ENCODE measurements around the gene PSMB10.

PSMB10 gene

DNA sequence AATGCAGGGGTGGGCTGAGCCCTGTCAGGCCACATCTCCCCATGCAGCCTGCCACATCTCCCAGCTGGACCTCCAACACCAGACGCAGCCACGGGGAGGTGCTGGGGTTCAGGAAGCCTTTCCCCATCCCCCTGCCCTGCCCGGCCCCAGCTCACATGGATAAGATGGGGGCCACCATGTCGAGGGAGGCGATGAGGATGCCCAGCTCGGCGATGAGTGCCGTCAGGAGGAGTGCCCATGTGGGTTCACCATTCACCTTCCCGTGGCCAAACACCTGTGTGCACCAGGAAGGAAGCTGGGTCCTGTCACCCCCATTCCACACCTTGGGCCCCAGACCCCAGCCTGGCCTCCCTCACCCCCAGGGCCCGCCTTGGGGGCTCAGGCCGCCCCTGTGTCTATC, 13.0 kb upstream of the PSMB10 start:
- H3K4me1 ChIP-seq (ENCODE audit: control insufficient read depth in 1 of 2, insufficient read depth in 2 of 2, low read length in 2 of 2), result peaks cover 0 to under 1% of the 10 kb centered on the region in 2 donors
- no peak overlapping the region for H3K4me3 ChIP-seq (ENCODE audit: low read depth in 1 of 2, low read length in 2 of 2)
- H3K9me3 ChIP-seq (ENCODE audit: control insufficient read depth in 1 of 2, low read length in 2 of 2), result no peaks in the 10 kb centered on the region
- no peak overlapping the region for H3K27ac ChIP-seq (ENCODE audit: low read depth, low read length)
- H3K36me3 ChIP-seq (ENCODE audit: control insufficient read depth in 1 of 2, insufficient read depth in 2 of 2, low read length in 2 of 2), result peaks cover 3 to 66% of the 10 kb centered on the region in 2 donors
- H3K9ac ChIP-seq (ENCODE audit: low read depth in 1 of 2, low read length in 2 of 2), result no peak overlapping the region
- no peaks in the 10 kb centered on the region for H3K27me3 ChIP-seq (ENCODE audit: control insufficient read depth in 1 of 2, insufficient read depth in 2 of 2, low read length in 2 of 2)

DNA sequence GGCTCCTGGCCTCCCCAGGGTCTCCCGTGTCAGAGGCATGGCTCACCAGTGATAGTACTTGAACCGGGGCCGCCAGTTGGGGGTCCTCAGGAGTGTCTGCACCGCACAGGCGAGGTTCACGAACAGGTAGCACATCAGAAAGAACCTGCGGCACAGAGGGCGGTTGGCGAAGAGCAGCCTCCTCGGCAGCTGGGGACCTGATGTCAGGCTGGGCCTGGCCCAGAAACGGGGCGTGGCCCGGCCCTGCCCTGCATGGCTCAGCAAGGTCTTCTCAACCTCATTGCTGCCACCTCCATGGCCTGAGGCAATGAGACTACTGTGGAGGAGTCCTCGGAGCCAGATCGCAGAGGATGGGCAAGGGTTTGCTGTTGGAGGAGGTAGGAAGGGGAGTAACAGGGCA, 11.4 kb upstream of the PSMB10 start:
- Histone ChIP-seq H3K36me3 (ENCODE audit: control insufficient read depth in 1 of 2, insufficient read depth in 2 of 2, low read length in 2 of 2) (peaks cover 3 to 58% of the 10 kb centered on the region in 2 donors), H3K27ac (ENCODE audit: low read depth, low read length) (no peak overlapping the region), H3K9me3 (ENCODE audit: control insufficient read depth in 1 of 2, low read length in 2 of 2) (no peaks in the 10 kb centered on the region), H3K9ac (ENCODE audit: low read depth in 1 of 2, low read length in 2 of 2) (no peak overlapping the region), H3K27me3 (ENCODE audit: control insufficient read depth in 1 of 2, insufficient read depth in 2 of 2, low read length in 2 of 2) (no peaks in the 10 kb centered on the region), H3K4me3 (ENCODE audit: low read depth in 1 of 2, low read length in 2 of 2) (no peak overlapping the region), H3K4me1 (ENCODE audit: control insufficient read depth in 1 of 2, insufficient read depth in 2 of 2, low read length in 2 of 2) (peaks cover 0 to 10% of the 10 kb centered on the region in 2 donors)

DNA sequence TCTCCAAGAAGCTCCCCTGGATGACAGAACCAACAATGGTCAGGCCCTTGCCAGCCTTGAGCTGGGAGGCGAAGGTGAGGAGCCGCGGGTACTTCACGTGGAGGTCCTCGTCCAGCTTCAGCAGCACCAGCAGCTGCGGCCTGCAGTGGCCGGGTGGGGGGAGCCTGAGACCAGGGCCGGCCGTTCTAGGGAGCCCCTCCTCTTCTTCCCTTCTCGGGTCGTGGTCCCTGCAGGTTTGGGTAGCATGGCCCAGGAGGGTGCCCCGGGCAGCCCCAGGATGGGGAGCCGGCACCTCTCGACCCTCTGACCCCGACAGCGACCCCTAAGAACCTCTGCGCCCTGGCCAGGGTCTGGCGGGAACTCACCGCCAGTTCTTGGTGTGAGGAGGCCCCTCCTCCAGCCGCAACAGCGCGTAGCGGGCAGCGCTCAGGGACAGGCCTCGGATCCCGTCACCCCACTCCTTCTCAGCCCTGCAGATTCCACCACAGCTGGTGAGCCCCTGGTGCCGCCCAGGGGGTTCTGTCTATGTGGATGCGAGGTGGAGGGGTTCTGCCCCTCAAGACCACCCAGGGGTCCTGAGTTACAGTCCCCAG, 10.4 kb upstream of the PSMB10 start:
- no peak overlapping the region for H3K27ac ChIP-seq (ENCODE audit: low read depth, low read length)
- H3K4me1 ChIP-seq (ENCODE audit: control insufficient read depth in 1 of 2, insufficient read depth in 2 of 2, low read length in 2 of 2), result peaks cover 0 to 10% of the 10 kb centered on the region in 2 donors
- H3K9me3 ChIP-seq (ENCODE audit: control insufficient read depth in 1 of 2, low read length in 2 of 2), result no peaks in the 10 kb centered on the region
- peaks cover 3 to 61% of the 10 kb centered on the region in 2 donors for H3K36me3 ChIP-seq (ENCODE audit: control insufficient read depth in 1 of 2, insufficient read depth in 2 of 2, low read length in 2 of 2)
- H3K27me3 ChIP-seq (ENCODE audit: control insufficient read depth in 1 of 2, insufficient read depth in 2 of 2, low read length in 2 of 2), result no peaks in the 10 kb centered on the region
- no peak overlapping the region for H3K4me3 ChIP-seq (ENCODE audit: low read depth in 1 of 2, low read length in 2 of 2)
- no peak overlapping the region for H3K9ac ChIP-seq (ENCODE audit: low read depth in 1 of 2, low read length in 2 of 2)

DNA sequence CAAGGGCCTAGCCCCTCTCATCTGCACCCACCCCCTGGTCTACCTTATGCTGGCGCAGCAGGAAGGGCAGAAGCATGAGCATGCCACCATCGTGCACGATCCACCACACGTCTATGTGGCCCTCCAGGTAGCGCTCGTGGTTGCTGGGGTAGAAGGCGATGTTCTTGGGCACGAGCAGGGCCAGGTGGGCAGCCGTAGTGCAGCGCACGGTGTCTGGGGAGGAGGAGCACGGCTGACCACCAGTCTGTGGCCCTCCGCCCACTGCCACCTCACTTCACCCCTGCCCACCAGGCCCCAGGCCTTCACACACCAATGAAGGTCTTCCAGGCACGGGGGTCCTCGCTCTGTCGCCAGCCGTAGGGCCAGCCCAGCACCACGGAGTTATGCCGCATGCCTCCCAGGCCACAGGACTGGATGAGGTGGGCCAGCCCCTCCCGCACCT, 9.5 kb upstream of the PSMB10 start:
- Histone ChIP-seq H3K27ac (ENCODE audit: low read depth, low read length) (no peak overlapping the region), H3K9ac (ENCODE audit: low read depth in 1 of 2, low read length in 2 of 2) (no peak overlapping the region), H3K36me3 (ENCODE audit: control insufficient read depth in 1 of 2, insufficient read depth in 2 of 2, low read length in 2 of 2) (peaks cover 3 to 54% of the 10 kb centered on the region in 2 donors), H3K27me3 (ENCODE audit: control insufficient read depth in 1 of 2, insufficient read depth in 2 of 2, low read length in 2 of 2) (no peaks in the 10 kb centered on the region), H3K4me1 (ENCODE audit: control insufficient read depth in 1 of 2, insufficient read depth in 2 of 2, low read length in 2 of 2) (peaks cover 0 to 10% of the 10 kb centered on the region in 2 donors), H3K4me3 (ENCODE audit: low read depth in 1 of 2, low read length in 2 of 2) (no peak overlapping the region), H3K9me3 (ENCODE audit: control insufficient read depth in 1 of 2, low read length in 2 of 2) (no peaks in the 10 kb centered on the region)

DNA sequence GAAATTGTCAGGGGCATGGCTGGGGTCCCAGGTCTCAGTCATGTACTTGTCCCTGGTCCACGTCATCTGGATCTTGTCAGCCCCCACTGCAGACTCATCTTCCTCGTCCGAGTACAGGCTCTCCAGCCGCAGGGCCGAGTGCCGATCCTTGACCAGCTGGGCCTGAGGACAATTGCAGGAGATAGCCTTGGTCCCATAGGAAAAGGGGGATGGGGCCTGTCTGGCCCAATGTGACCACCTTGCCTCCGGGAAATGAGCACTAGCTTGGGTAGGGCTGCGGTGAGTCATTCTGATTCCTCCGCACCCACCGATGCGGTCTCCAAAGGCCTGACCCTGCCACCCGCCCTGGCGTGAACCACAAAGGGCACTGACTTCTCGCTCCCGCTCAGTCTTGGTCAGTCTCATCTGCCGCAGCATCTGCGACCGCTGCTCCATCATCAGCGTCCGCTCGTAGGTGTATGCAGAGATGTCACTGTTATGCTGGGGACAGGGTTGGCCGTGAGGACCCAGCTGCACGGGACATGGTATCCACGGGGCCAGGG, 8.8 kb upstream of the PSMB10 start:
- no peak overlapping the region for H3K27ac ChIP-seq (ENCODE audit: low read depth, low read length)
- peaks cover 0 to 11% of the 10 kb centered on the region in 2 donors for H3K4me1 ChIP-seq (ENCODE audit: control insufficient read depth in 1 of 2, insufficient read depth in 2 of 2, low read length in 2 of 2)
- H3K9me3 ChIP-seq (ENCODE audit: control insufficient read depth in 1 of 2, low read length in 2 of 2), result no peaks in the 10 kb centered on the region
- H3K4me3 ChIP-seq (ENCODE audit: low read depth in 1 of 2, low read length in 2 of 2), result no peak overlapping the region
- H3K36me3 ChIP-seq (ENCODE audit: control insufficient read depth in 1 of 2, insufficient read depth in 2 of 2, low read length in 2 of 2), result peaks cover 3 to 47% of the 10 kb centered on the region in 2 donors
- no peaks in the 10 kb centered on the region for H3K27me3 ChIP-seq (ENCODE audit: control insufficient read depth in 1 of 2, insufficient read depth in 2 of 2, low read length in 2 of 2)
- no peak overlapping the region for H3K9ac ChIP-seq (ENCODE audit: low read depth in 1 of 2, low read length in 2 of 2)

DNA sequence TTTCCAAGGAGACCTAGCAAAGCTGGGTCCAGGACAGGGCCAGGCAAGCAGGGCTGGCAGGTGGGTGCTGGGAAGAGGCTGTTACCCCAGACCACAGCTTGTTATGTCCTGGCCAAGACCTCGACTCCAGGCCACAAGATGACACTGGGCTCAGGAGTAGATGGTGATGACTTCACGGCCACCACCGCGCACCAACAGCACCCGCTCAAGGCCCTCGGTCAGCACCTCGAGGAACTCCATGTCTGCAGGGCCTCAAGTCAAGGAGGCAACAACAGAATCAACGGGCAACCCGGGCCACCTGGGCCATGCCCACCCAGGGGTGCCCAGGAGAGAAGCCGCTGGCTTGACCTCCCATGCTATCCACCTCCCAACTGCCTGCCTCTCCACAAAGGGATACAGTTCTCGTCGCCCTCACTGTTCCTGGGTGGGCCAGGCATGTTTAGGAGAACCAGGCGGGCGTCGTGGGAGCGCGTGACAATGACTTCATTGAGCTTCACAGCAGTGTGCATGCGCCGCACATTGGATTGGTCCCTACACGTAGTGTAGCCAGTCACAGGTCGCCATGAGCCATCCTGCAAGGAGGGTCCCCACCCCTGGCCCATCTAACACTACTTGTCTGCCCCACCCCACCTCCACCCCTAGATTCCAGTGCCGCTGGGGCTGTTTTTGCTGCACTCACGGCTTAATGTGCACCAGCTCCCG, 8.2 kb upstream of the PSMB10 start:
- H3K9me3 ChIP-seq (ENCODE audit: control insufficient read depth in 1 of 2, low read length in 2 of 2), result no peaks in the 10 kb centered on the region
- H3K27ac ChIP-seq (ENCODE audit: low read depth, low read length), result no peak overlapping the region
- peaks cover 3 to 43% of the 10 kb centered on the region in 2 donors for H3K36me3 ChIP-seq (ENCODE audit: control insufficient read depth in 1 of 2, insufficient read depth in 2 of 2, low read length in 2 of 2)
- no peaks in the 10 kb centered on the region for H3K27me3 ChIP-seq (ENCODE audit: control insufficient read depth in 1 of 2, insufficient read depth in 2 of 2, low read length in 2 of 2)
- no peak overlapping the region for H3K4me3 ChIP-seq (ENCODE audit: low read depth in 1 of 2, low read length in 2 of 2)
- peaks cover 0 to 17% of the 10 kb centered on the region in 2 donors for H3K4me1 ChIP-seq (ENCODE audit: control insufficient read depth in 1 of 2, insufficient read depth in 2 of 2, low read length in 2 of 2)
- no peak overlapping the region for H3K9ac ChIP-seq (ENCODE audit: low read depth in 1 of 2, low read length in 2 of 2)

DNA sequence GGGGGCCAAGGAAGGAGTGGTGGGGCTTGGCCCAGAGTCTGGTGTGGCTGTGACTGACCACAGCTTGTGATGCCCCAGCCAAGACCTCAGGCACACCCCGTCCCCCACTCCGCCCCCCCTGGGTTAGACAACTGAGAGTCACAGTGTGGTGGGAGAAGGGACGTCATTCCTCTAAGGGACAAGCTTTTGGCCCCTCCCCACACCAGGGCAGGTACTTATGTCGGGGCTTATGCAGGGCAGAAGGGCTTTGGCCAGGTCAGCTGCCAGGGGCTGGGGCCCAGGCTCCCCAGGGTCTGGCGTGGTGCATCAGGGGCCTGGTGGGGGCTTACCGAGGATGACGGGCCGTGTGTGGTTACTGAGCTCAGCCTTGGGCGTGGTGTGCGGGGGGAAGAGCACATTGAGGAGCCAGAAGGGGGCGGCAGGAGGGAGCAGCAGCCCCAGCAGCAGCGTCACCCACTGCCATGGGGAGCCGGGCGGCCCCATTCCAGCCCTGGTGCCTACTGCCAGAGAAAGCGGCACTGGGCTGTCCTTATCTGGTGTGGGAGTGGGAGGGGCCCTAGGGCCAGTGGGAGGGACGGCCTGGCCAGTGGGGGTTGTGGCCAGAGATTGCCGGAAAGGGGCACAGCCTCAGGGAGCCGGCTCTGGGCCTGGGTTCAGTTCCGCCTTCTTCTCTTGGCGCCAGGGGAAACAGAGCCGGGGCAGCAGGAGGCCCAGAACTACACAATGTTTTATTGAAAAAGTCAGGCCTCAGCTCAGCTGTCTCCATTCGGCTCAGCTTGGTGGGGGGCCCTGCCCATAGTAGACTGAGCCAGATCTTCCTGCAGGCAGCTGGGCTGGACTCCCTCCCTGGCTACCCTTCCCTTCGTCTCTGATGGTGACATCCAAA, 7.2 kb upstream of the PSMB10 start, which contains the start of gene LCAT:
Gene LCAT, minus strand, starts transcription at position 502 of the 886 bp plus-strand sequence. Its CDS starts 19 bp downstream, at position 483.
- H3K36me3 ChIP-seq (ENCODE audit: control insufficient read depth in 1 of 2, insufficient read depth in 2 of 2, low read length in 2 of 2), result peaks cover 3 to 39% of the 10 kb centered on the region in 2 donors
- H3K27me3 ChIP-seq (ENCODE audit: control insufficient read depth in 1 of 2, insufficient read depth in 2 of 2, low read length in 2 of 2), result no peaks in the 10 kb centered on the region
- H3K9ac ChIP-seq (ENCODE audit: low read depth in 1 of 2, low read length in 2 of 2), result peak within 1 kb of the TSS in 1 of 2 donors; percentile 18
- no peaks in the 10 kb centered on the region for H3K9me3 ChIP-seq (ENCODE audit: control insufficient read depth in 1 of 2, low read length in 2 of 2)
- no peak within 1 kb of the TSS for H3K4me3 ChIP-seq (ENCODE audit: low read depth in 1 of 2, low read length in 2 of 2)
- peaks cover 0 to 19% of the 10 kb centered on the region in 2 donors for H3K4me1 ChIP-seq (ENCODE audit: control insufficient read depth in 1 of 2, insufficient read depth in 2 of 2, low read length in 2 of 2)
- H3K27ac ChIP-seq (ENCODE audit: low read depth, low read length), result no peak within 1 kb of the TSS

DNA sequence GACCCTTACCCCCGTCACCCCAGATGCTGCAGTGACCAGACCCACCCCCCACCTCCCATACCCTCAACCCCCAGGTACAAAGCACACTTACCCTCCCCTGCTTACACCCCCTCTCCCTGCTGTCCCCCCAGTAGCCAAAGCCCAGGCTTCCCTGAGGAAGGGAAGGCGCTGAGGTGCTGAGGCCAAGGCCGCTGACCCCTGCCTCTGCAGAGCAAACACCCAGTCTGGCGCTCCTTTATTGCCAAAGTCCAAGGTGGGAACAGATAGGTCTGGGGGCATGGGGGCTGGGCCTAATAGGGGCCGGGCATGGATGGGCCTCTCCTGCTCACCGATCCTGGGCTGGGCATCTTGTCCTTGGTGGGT, 6.6 kb upstream of the PSMB10 start:
- Histone ChIP-seq H3K4me3 (ENCODE audit: low read depth in 1 of 2, low read length in 2 of 2) (no peak overlapping the region), H3K36me3 (ENCODE audit: control insufficient read depth in 1 of 2, insufficient read depth in 2 of 2, low read length in 2 of 2) (peaks cover 3 to 33% of the 10 kb centered on the region in 2 donors), H3K27ac (ENCODE audit: low read depth, low read length) (no peak overlapping the region), H3K9me3 (ENCODE audit: control insufficient read depth in 1 of 2, low read length in 2 of 2) (no peaks in the 10 kb centered on the region), H3K9ac (ENCODE audit: low read depth in 1 of 2, low read length in 2 of 2) (peak overlapping the region in 1 of 2 donors; percentile 18), H3K4me1 (ENCODE audit: control insufficient read depth in 1 of 2, insufficient read depth in 2 of 2, low read length in 2 of 2) (peaks cover 0 to 19% of the 10 kb centered on the region in 2 donors), H3K27me3 (ENCODE audit: control insufficient read depth in 1 of 2, insufficient read depth in 2 of 2, low read length in 2 of 2) (no peaks in the 10 kb centered on the region)

DNA sequence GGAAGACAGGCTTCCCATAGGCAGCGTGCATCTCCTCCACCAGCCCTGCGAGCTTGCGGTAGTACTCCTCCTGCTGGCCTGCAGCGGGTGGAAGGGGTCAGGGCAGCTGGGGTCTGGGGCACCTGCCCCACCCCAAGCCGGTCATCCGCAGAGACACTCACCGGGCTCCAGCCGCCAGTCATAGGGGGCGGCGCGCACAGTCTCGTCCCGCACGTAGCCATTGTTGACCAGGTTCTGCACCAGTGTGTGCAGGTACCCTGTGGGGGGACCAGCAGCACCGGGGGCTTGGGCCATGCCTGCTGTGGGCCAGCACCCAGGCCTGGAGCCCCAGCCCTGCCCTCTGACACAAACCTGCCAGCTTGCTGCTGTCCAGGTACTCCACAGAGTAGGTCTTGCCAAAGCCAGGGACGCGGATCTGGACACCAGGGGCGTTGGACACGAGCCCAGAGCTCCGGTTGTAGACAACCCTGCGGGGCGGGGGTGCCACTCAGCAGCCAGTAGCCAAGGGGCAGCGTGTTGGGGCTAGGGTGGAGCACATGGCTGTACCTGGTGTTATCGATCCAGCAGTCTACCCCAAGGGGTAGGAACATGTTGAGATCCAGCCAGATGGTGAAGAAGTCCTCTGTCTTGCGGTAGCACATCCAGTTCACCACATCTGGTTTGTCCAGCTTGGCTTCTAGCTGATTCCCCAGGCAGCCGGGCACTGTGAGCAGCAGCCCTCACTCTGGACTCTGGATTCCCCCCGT, 6.0 kb upstream of the PSMB10 start:
- Histone ChIP-seq H3K27me3 (ENCODE audit: control insufficient read depth in 1 of 2, insufficient read depth in 2 of 2, low read length in 2 of 2) (no peaks in the 10 kb centered on the region), H3K9ac (ENCODE audit: low read depth in 1 of 2, low read length in 2 of 2) (no peak overlapping the region), H3K27ac (ENCODE audit: low read depth, low read length) (no peak overlapping the region), H3K36me3 (ENCODE audit: control insufficient read depth in 1 of 2, insufficient read depth in 2 of 2, low read length in 2 of 2) (peaks cover 3 to 33% of the 10 kb centered on the region in 2 donors), H3K9me3 (ENCODE audit: control insufficient read depth in 1 of 2, low read length in 2 of 2) (no peaks in the 10 kb centered on the region), H3K4me3 (ENCODE audit: low read depth in 1 of 2, low read length in 2 of 2) (no peak overlapping the region), H3K4me1 (ENCODE audit: control insufficient read depth in 1 of 2, insufficient read depth in 2 of 2, low read length in 2 of 2) (peaks cover 0 to 19% of the 10 kb centered on the region in 2 donors)
